ENCODE measurements around the gene SRGN.

The SRGN gene

DNA sequence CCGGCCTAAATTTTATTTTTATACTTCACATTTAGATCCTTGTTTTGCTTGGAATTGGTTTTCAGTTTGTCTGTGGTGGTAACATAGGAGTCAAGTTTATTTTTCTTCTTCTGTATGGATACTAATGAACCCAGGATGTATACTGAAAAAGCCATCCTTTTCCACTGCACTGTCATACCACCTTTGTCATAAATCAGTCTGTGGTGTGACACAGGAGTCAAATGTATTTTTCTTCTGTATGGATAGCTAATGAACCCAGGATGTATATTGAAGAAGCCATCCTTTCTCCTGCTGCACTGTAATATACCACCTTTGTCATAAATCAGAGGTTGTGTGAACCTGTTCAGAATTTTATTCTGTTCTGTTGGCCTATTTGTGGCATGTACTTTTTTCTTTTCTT, 57.4 kb downstream of the SRGN start:
- DNase-seq (ENCODE audit: low read depth): no peak
- H3K4me3 ChIP-seq (ENCODE audit: low read length): no peak overlapping the region
- no peak for TF ChIP-seq CTCF (IDR thresholded peaks at IDR 0.05; ENCODE audit: insufficient read depth, low read depth, low read length, missing control alignments)

DNA sequence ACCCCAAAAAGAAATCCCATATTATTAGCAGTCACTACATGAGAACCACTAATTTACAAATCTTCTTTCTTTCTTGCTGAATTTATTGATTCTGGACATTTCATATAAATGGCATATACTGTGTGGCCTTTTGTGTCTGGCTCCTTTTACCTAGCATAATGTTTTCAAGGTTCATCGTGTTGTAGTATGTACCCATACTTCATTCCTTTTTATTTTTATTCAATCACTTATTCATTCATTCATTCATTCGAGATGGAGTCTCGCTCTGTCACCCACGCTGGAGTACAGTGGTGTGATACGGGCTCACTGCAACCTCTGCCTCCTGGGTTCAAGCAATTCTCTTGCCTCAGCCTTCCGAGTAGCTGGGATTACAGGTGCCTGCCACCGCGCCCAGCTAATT, 58.0 kb downstream of the SRGN start:
- no peak for DNase-seq (ENCODE audit: low read depth)
- no peak overlapping the region for H3K4me3 ChIP-seq (ENCODE audit: low read length)
- no peak for TF ChIP-seq CTCF (IDR thresholded peaks at IDR 0.05; ENCODE audit: insufficient read depth, low read depth, low read length, missing control alignments)

- DNase-seq (ENCODE audit: low read depth): no peak
- no peak for TF ChIP-seq CTCF (IDR thresholded peaks at IDR 0.05; ENCODE audit: insufficient read depth, low read depth, low read length, missing control alignments)
- H3K4me3 ChIP-seq (ENCODE audit: low read length): no peak overlapping the region
Observed at GRCh38 chr10:69146759-69147158, 58.9 kb downstream of the SRGN start.

DNA sequence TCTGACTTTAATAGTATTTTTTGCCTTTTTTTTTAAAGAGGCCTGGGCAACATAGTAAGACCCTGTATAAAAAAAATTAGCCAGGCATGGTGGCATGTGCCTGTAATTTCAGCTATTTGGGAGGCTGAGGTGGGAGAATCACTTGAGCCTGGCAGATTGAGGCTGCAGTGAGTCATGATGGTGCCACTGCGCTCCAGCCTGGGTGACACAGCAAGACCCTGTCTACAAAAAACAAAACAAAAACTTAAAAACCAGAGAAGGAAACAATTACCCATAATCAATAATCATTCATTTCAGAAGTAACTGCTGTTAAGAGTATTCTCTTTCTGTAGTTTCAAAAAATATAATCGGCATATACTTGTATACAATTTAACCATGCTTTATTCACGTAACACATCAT, 64.1 kb downstream of the SRGN start:
- TF ChIP-seq CTCF (IDR thresholded peaks at IDR 0.05; ENCODE audit: insufficient read depth, low read depth, low read length, missing control alignments): no peak
- H3K4me3 ChIP-seq (ENCODE audit: low read length): no peak overlapping the region
- DNase-seq (ENCODE audit: low read depth): no peak

DNA sequence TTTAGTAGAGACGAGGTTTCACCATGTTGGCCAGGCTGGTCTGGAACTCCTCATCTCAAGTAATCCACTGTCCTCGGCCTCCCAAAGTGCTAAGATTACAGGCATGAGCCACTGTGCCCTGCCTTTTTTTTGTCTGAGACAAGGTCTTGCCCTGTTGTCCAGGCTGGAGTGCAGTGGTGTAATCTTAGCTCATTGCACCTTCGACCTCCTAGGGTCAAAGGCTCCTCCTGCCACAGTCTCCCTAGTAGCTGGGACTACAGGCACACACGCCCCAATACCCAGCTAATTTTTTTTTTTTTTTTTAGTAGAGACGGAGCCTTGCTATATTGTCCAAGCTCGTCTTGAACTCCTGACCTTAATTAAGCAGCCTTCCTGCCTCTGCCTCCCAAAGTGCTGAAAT, 65.3 kb downstream of the SRGN start:
- no peak overlapping the region for H3K4me3 ChIP-seq (ENCODE audit: low read length)
- DNase-seq (ENCODE audit: low read depth): no peak
- no peak for TF ChIP-seq CTCF (IDR thresholded peaks at IDR 0.05; ENCODE audit: insufficient read depth, low read depth, low read length, missing control alignments)

Measured in epithelial cell of esophagus (primary cell).